Body of pancreas (tissue), 4 donors: ENCODE results near the gene ARL6.

Experiments
- CTCF ChIP-seq, 7 experiments: fragments of 450-650 bp in 4 of 7; fragments of 200-600 bp in 3 of 7; sonication (generic) in 3 of 7; IDR thresholded peaks; one replicate each; pipeline ENCODE4 v1.5.1; 2016 to 2019; ENCODE audit warnings: antibody characterized with exemption in 7 of 7
- POLR2A ChIP-seq, 3 donors: fragments of 450-650 bp; IDR thresholded peaks; one replicate each; pipeline ENCODE4 v1.6.1; 2016; ENCODE audit warnings: antibody characterized with exemption in 3 of 3, mild to moderate bottlenecking in 2 of 3

- TF ChIP-seq CTCF (IDR thresholded peaks at IDR 0.05) (peak; percentile 50 to 91 (median 85)), POLR2A (IDR thresholded peaks at IDR 0.05) (no peak)
Observed at GRCh38 chr3:97793420-97794019, 29.0 kb downstream of the ARL6 start.
